ENCODE measurements around the gene SLC12A6.
A peak's percentile ranks its signal among the peaks of the same experiment; 100 is the strongest.
"Not testable (repeated sequence)": the region's sequence is repeated elsewhere in the genome, so short reads cannot be mapped to it uniquely, and the experiment has no call there.

The SLC12A6 gene

GRCh38 chr15:34248190-34248589, 89.4 kb downstream of the SLC12A6 start:
- no peak for DNase-seq

DNA sequence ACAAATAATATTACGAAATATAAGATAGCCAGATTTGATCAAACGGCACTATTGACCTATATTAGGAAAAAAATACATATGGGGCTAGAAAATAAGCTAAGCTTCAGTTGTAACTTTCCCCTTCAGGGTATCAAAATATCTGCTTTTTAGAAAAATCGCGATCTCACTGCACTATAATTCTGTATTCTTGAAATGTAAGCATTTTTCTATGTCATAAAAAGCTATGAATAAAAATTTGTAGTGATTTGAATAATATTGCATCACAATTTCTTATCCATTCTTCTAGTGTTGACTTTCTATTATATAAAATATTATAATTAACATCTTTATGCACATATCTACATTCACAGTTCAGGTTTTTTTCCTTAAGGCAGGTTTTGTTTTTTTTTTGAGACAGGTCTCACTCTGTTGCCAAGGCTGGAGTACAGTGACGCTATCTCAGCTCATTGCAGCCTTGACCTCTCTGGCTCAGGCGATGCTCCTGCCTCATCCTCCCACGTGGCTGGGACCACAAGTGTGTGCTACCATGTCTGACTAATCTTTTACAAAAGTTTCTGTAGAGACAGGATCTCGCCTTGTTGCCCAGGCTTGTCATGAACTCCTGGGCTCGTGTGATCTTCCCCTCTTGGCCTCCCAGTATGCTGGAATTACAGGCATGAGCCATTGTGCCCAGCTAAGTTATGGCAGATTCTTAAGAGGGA, 91.2 kb downstream of the SLC12A6 start:
- no peak for DNase-seq

DNA sequence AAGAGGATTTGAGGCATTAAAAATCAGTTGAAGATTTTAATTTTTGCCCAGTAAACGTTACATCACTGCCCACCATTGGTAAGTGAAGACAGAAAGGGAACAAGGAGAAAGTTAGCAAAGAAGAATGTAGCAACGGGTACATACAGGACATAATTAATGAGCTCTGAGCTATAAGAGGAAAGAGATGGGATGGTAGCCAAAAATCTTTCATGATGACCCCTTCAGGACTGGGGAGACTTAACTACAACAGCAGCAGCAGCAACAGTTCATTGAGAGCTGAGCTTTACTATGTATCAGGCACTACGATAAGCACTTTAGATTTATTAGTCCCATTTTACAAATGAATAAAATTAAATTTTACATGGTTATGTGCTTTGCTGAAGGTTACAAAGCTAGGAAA, 94.4 kb downstream of the SLC12A6 start:
- no peak for DNase-seq

- DNase-seq = no peak
Observed at GRCh38 chr15:34242331-34242710, 95.3 kb downstream of the SLC12A6 start.

DNA sequence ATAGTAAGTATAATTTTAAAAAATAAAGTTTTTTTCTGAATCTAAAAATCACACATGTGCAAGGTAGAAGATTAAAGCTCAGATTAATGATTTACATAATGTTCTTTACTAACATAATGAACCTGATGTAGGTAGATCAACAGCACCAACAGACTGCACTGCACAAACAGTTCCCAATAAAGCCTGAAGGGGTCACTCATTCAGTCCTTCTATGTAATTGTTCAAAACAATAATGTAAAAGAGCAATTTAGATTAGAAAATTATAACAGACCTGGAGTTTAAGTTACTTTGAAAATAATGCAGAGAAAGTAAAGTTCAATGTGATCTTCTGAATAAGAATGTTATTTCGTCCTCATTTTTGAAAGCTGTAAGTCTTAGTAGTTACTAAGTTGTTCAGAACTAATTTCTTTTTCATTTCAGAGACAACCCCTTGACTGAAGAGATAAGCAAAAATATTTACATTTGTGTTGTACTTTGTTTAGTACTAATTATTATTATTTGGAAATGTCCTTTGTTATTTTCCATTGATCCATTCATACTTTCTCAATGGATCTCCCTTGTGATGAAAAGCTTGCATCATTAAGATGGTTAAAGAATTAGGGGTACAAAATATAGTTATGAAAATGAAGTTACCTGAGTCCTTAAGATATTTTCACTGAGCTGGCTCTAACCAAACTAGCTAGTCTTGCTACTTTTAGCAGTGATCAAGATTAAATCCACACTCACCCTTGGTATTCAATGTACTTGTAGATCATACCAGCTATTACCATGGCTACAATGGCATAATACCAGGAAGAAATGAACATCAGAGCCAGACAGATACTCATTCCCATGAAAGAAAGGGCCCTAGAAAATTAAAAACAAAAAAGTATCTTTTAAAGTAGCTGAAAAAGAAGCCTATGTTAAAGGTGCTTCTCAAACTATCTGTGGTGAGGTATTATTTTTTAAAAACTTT, 95.9 kb downstream of the SLC12A6 start:
- peak; percentile 72 for DNase-seq

- no peak for DNase-seq
Observed at GRCh38 chr15:34240537-34240936, 97.0 kb downstream of the SLC12A6 start.

DNA sequence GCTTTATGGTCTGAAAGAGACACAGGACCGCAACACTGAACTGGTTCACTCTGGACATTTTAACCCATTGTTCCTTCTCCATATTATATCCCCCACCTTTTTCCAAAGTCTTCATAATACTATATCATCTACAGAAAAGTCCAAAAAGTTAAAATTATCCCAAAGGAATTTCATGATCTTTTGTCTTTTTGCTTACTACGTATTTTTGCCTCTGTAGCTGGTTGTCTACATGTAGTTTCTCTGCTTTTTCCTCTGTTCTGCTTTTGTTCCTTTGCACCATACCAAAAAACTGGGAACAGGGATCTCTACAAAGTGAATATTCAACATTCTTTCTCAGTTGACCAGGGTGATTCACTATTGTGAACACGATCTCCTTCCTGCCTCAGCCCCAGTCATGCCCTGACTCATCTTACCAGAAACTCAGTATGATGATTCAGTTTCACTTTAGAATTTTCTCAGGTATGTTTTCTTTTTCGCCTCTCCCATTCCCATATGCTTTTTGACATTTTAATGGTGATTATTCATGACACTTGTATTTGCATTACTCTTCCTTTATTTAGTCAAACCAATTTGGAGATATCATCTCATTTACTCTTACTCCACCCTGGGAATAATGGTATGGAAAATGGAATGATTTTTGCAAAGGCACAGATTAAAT, 98.3 kb downstream of the SLC12A6 start:
- no peak for DNase-seq

DNA sequence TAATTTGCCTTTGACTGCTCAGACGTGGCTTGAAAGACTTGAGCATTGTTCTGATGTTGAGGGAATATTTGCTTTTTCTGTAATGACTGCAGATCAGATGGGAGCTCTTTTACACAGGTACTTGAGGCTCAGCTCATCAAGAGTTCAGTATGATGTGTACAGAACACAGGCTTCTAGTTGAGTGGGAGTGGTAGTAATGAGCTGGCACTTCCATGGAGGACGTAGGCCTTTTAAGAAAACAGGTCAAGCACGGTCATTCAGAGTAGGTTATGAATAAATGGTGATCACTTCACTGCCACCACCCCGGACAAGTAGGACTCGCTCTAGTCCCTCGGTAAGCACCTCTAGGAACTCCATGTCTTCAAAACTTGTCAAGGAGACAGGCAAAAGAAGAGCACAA, 104.0 kb downstream of the SLC12A6 start:
- no peak for DNase-seq

- DNase-seq = no peak
Observed at GRCh38 chr15:34223904-34224596, 113.5 kb downstream of the SLC12A6 start.

- no peak for DNase-seq
Observed at GRCh38 chr15:34217587-34218225, 119.9 kb downstream of the SLC12A6 start.

- no peak for DNase-seq
Observed at GRCh38 chr15:34216527-34217270, 120.9 kb downstream of the SLC12A6 start.

- DNase-seq = no peak
Observed at GRCh38 chr15:34214135-34214534, 123.4 kb downstream of the SLC12A6 start.

GRCh38 chr15:34213690-34214089, 123.9 kb downstream of the SLC12A6 start:
- DNase-seq = no peak

DNA sequence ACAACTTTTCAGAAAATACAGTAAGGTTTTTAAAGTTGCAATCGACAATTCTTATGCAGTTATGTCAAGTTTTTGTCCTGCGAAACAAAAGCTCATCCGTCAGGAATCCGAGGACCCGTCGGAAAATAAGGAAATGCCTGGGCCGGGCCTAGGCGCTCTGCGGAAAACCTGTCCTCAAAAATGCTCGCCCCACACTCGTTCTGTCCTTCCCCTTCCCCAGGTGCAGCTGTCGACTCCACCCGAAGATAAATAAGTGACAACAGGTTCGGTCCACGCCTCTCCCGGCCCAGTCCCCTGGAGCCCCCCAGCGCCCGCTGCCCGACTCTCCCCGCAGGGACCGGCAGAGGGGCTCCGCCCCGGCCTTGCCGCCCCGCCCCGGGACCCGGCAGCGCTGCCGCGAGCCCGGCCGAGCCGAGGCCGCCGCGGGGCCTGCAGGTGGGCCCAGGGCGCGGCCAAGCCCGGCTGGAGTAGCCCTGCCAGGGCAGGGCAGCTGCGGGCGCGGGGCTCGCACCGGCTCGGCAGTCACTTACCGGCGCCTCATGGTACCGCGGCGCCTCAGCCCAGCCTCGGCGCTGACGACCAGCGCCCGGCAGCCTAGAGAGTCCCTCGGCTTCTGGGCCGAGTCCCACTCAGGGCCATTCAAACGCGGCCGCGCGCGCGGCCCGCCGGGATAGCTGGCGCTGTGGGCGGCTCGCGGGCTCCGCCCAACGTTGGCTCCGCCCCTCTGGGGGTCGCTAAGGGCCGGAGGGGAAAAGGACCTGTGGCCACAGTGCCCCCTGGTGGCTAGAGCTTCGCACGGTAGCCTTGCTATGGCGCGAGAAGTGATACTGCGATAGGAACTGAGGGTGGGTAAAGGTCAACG, 127.9 kb downstream of the SLC12A6 start, which contains the start of gene KATNBL1:
KATNBL1 (minus strand) TSS at position 676 of the 862 bp plus-strand sequence. CDS start 46,420 bp downstream, outside the sequence.
- peak; percentile 95 for DNase-seq

DNA sequence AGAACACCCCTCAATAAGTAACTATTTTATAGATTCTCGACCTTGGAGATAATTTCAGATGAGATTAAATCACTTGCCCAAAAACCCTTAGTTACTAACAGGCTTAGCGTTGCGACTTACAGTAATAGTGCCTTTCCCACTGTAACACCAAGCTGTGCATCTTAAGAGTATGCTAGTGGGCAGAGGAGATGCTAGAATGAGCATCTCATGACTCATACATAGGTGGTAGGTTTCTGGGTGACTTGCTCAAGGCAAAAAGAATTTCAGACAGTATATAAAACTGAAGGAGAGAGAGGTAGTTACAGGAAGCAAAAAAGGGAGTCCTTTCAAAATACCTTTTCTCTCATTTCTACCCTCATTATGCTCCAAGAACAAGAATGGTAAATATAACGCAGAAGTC, 131.6 kb downstream of the SLC12A6 start:
- no peak for DNase-seq

- DNase-seq = no peak
Observed at GRCh38 chr15:34203936-34204335, 133.6 kb downstream of the SLC12A6 start.

DNA sequence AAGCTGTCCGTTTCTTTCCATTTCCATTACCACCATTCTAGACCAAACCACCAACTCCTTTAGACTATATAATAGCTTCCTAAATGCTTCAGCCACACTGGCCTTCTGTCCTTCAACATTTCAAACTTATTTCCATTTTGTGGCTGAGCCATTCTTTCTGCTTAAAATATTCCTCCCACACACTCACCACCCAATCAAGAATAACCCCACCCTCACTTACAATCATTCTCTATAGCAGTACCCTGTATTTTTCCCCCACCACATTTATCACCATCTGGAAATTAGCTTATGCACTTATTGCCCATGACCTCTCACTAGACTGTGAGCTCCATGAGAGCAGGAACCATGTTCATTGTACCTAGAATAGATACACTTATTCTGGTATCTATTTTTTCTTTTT, 134.3 kb downstream of the SLC12A6 start:
- DNase-seq = no peak

GRCh38 chr15:34193272-34193671, 144.3 kb downstream of the SLC12A6 start:
- not testable (repeated sequence) for DNase-seq

DNA sequence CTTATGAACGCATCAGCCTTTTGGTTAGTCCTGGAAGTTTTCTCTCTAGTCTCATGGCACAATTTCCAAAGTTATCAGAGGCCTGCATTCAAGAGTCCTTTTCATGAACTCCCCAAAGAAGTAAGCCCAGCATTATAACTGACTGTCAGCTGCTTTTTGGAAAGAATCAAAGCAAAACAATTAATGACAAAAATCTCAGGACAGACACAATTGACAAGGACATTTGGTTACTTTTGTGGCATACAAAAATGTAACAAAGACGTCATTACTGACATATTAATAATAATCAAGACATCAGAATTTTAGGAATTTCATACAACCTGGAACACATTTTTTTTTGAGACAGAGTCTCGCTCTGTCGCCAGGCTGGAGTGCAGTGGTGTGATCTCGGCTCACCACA, 148.9 kb downstream of the SLC12A6 start:
- no peak for DNase-seq

- no peak for DNase-seq
Observed at GRCh38 chr15:34185666-34186065, 151.9 kb downstream of the SLC12A6 start.

GRCh38 chr15:34182942-34183341, 154.6 kb downstream of the SLC12A6 start:
- no peak for DNase-seq
